GM12892 (cell line): ENCODE data around the gene PARVG.

Experiments
- DNase-seq: peaks from one replicate; pipeline ENCODE4 v3.0.0; 2011; ENCODE audit not compliant: insufficient read length
- FAIRE-seq: peaks from 2 replicates; lab custom pipeline; 2011; peaks lifted over from hg19 to GRCh38; lab: Jason Lieb, UNC
- POLR2A ChIP-seq: IDR thresholded peaks from 2 replicates; pipeline ENCODE4 v1.6.1; 2011; ENCODE audit warnings: low read depth, low read length, control low read depth
- POLR2AphosphoS5 ChIP-seq: IDR thresholded peaks from 2 replicates; pipeline ENCODE4 v1.6.1; 2011; ENCODE audit warnings: low read depth, low read length, control low read depth
- TAF1 ChIP-seq: IDR thresholded peaks from 2 replicates; pipeline ENCODE4 v1.6.1; 2011; ENCODE audit warnings: low read depth, mild to moderate bottlenecking, control low read depth, low read length, borderline replicate concordance

The PARVG gene

DNA sequence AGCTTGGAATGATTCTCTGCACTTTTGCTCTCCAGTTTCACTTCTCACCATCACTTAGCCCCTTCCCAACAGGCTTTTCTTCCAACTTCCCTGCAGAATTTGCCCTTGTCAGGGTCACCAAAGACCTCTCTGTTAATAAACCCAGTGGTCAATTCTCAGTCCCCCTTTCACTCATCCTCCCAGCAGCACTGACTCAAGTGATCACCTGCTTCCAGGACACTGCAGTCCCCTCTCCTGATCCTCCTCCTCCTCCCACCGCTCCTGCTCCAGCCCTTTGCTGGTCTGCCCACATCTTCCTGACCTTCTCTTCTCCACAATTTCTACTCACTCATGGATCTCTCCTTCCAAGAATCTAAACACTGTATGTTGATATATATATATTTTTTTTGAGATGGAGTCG, 74.1 kb downstream of the PARVG start:
- DNase-seq (no peak), FAIRE-seq (no peak)
- no peak for TF ChIP-seq TAF1
- no peak for TF ChIP-seq POLR2AphosphoS5
- no peak for TF ChIP-seq POLR2A

DNA sequence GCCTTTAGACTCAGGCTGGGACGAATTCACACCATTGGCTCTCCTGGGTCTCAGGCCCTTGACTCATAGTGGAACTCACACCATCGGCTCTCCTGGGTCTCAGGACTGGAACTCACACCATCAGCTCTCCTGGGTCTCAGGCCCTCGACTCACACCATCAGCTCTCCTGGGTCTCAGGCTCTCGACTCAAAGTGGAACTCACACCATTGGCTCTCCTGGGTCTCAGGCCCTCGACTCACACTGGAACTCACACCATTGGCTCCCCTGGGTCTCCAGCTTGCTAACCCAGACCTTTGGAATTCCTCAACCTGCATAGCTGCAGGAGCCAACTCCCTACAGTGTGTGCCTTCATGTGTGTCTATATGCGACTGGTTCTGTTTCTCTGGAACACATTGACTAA, 75.4 kb downstream of the PARVG start:
- TF ChIP-seq POLR2AphosphoS5: no peak
- TF ChIP-seq TAF1: no peak
- TF ChIP-seq POLR2A: no peak
- FAIRE-seq: no peak

DNA sequence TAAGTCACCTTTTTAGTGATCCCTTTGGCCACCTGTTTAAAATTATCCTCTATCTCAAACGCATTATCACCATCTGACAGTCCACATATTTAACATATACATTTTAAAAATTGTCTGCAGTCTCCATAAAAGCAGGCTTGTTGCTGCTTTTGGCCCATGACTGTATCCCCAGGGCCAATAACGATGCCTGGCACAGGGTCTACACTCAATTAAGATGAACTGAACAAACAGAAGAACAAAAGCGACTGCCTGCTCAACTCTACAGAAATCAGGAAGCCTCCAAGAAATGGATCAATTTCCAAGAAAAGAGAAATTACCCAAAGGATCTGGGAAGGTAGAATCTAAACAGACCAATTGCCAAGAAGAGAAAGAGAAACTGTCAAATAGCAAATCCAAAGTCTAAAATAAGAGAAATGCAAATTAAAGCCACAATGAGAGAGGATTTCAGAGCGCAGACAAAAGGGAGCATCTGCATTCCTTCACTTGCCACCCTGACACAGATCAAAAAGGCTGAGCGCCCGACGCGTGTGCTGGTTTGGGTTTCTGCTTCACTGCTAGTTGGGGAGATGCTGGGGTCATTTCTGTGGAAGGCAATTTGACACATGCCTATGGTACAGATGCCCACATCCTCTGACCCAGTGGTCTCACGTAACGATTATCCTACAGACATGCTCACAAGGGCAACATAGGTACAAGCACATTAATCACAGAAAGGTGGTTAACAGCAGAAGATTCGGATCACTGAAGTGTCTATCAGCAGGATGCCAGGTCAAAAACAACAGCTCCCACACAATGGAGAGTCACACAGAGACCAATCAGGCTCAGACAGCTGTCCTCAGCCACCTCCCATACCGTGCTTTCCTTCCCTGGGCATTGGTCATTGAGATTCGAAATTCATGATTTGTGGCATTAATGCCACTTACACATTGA, 76.1 kb downstream of the PARVG start:
- no peak for TF ChIP-seq TAF1
- no peak for TF ChIP-seq POLR2AphosphoS5
- TF ChIP-seq POLR2A: no peak
- FAIRE-seq (no peak), DNase-seq (no peak)

More for the DNA sequence above, 75.4 kb downstream of the PARVG start:
- no peak for DNase-seq
